ENCODE data around the gene PCNX2. TPM values are rescaled to one million over a fixed set of nuclear protein-coding genes. Genes with fewer than 3 reads are reported as not detected.

PCNX2 gene
- total RNA-seq, 1 experiment from 2014 or later, result 63.4 TPM

GRCh38 chr1:233090746-233091494 is 204.6 kb downstream of the PCNX2 start:
- H3K4me1 Mint-ChIP-seq (ENCODE audit: low read depth, unreplicated experiment), result peaks cover 4% of the 10 kb centered on the region
- H3K4me3 Mint-ChIP-seq (ENCODE audit: low read depth, unreplicated experiment), result no peak overlapping the region
- DNase-seq, result no peak
- no TSS peak for BruUV-seq (replicated peaks)
- intact Hi-C loops (cut with micrococcal nuclease; ENCODE audit: unreplicated experiment), result no loop called here
- no peak overlapping the region for H3K27ac Mint-ChIP-seq (ENCODE audit: unreplicated experiment)
- no peaks in the 10 kb centered on the region for H3K27me3 Mint-ChIP-seq (ENCODE audit: unreplicated experiment)
- no peaks in the 10 kb centered on the region for H3K36me3 Mint-ChIP-seq (ENCODE audit: insufficient read depth, unreplicated experiment)
- TF ChIP-seq CTCF (IDR thresholded peaks at IDR 0.05; ENCODE audit: unreplicated experiment), result no peak
- CTCF ChIA-PET, result no interaction called here
- H3K9me3 Mint-ChIP-seq (ENCODE audit: low read depth, unreplicated experiment), result peaks cover 1% of the 10 kb centered on the region

GRCh38 chr1:233089251-233089650 is 206.3 kb downstream of the PCNX2 start:
- Mint-ChIP-seq H3K27ac (ENCODE audit: unreplicated experiment) (no peak overlapping the region), H3K36me3 (ENCODE audit: insufficient read depth, unreplicated experiment) (no peaks in the 10 kb centered on the region), H3K27me3 (ENCODE audit: unreplicated experiment) (no peaks in the 10 kb centered on the region), H3K4me3 (ENCODE audit: low read depth, unreplicated experiment) (no peak overlapping the region), H3K9me3 (ENCODE audit: low read depth, unreplicated experiment) (peaks cover 2% of the 10 kb centered on the region), H3K4me1 (ENCODE audit: low read depth, unreplicated experiment) (peaks cover 9% of the 10 kb centered on the region)
- BruUV-seq (replicated peaks), result no TSS peak
- TF ChIP-seq CTCF (IDR thresholded peaks at IDR 0.05; ENCODE audit: unreplicated experiment), result no peak
- no peak for DNase-seq
- CTCF ChIA-PET, result no interaction called here
- intact Hi-C loops (cut with micrococcal nuclease; ENCODE audit: unreplicated experiment), result no loop called here

GRCh38 chr1:233088613-233089012 is 206.9 kb downstream of the PCNX2 start:
- intact Hi-C loops (cut with micrococcal nuclease; ENCODE audit: unreplicated experiment), result no loop called here
- TF ChIP-seq CTCF (IDR thresholded peaks at IDR 0.05; ENCODE audit: unreplicated experiment), result no peak
- H3K9me3 Mint-ChIP-seq (ENCODE audit: low read depth, unreplicated experiment), result peaks cover 2% of the 10 kb centered on the region
- no peak for DNase-seq
- no peak overlapping the region for H3K27ac Mint-ChIP-seq (ENCODE audit: unreplicated experiment)
- BruUV-seq (replicated peaks), result no TSS peak
- CTCF ChIA-PET, result no interaction called here
- no peaks in the 10 kb centered on the region for H3K36me3 Mint-ChIP-seq (ENCODE audit: insufficient read depth, unreplicated experiment)
- H3K4me3 Mint-ChIP-seq (ENCODE audit: low read depth, unreplicated experiment), result no peak overlapping the region
- H3K4me1 Mint-ChIP-seq (ENCODE audit: low read depth, unreplicated experiment), result peaks cover 9% of the 10 kb centered on the region
- no peaks in the 10 kb centered on the region for H3K27me3 Mint-ChIP-seq (ENCODE audit: unreplicated experiment)

GRCh38 chr1:233086961-233087881 is 208.3 kb downstream of the PCNX2 start:
- intact Hi-C loops (cut with micrococcal nuclease; ENCODE audit: unreplicated experiment), result no loop called here
- H3K4me3 Mint-ChIP-seq (ENCODE audit: low read depth, unreplicated experiment), result no peak overlapping the region

More at GRCh38 chr1:233086961-233087881, 208.3 kb downstream of the PCNX2 start:
- peaks cover 9% of the 10 kb centered on the region for H3K4me1 Mint-ChIP-seq (ENCODE audit: low read depth, unreplicated experiment)
- peaks cover 2% of the 10 kb centered on the region for H3K9me3 Mint-ChIP-seq (ENCODE audit: low read depth, unreplicated experiment)
- no peaks in the 10 kb centered on the region for H3K27me3 Mint-ChIP-seq (ENCODE audit: unreplicated experiment)
- H3K27ac Mint-ChIP-seq (ENCODE audit: unreplicated experiment), result peak overlapping the region; percentile 24
- no peak for TF ChIP-seq CTCF (IDR thresholded peaks at IDR 0.05; ENCODE audit: unreplicated experiment)
- H3K36me3 Mint-ChIP-seq (ENCODE audit: insufficient read depth, unreplicated experiment), result no peaks in the 10 kb centered on the region
- no peak for DNase-seq
- BruUV-seq (replicated peaks), result no TSS peak
- CTCF ChIA-PET, result no interaction called here

Data from Calu3 (cell line).